Chondrocyte (in vitro differentiated cells): ENCODE results near the gene MAPK7. TPM values are rescaled to one million over a fixed set of nuclear protein-coding genes. Genes with fewer than 3 reads are reported as not detected.

Source experiments
- DNase-seq: peaks from one replicate; pipeline ENCODE4 v3.0.0; 2021; ENCODE audit warnings: mixed read lengths, low spot score
- H3K27ac Mint-ChIP-seq: one replicate; pipeline ENCODE4 v1.8.0; 2021; ENCODE audit warnings: mild to moderate bottlenecking, moderate library complexity, mixed read lengths; ENCODE audit not compliant: unreplicated experiment
- H3K27me3 Mint-ChIP-seq: 2 replicates; pipeline ENCODE4 v1.8.0; 2021; ENCODE audit warnings: low read depth, mixed read lengths
- H3K36me3 Mint-ChIP-seq: 2 replicates; pipeline ENCODE4 v1.8.0; 2021; ENCODE audit warnings: low read depth, mixed read lengths
- H3K4me1 Mint-ChIP-seq: 2 replicates; pipeline ENCODE4 v1.8.0; 2021; ENCODE audit warnings: low read depth, mild to moderate bottlenecking, mixed read lengths
- H3K4me3 Mint-ChIP-seq: one replicate; pipeline ENCODE4 v1.8.0; 2021; ENCODE audit warnings: mild to moderate bottlenecking, moderate library complexity, mixed read lengths; ENCODE audit not compliant: unreplicated experiment
- H3K9me3 Mint-ChIP-seq: 2 replicates; pipeline ENCODE4 v1.8.0; 2021; ENCODE audit warnings: low read depth, mixed read lengths
- CTCF ChIP-seq: fragments of 200-600 bp; sonication (generic); IDR thresholded peaks from 2 replicates; pipeline ENCODE4 v1.5.0; 2021; ENCODE audit warnings: antibody characterized with exemption, mild to moderate bottlenecking, moderate library complexity
- total RNA-seq: library from RNA; stranded (reverse); gene quantifications from 3 replicates; pipeline ENCODE4 v1.2.1, GENCODE V29; 2021

MAPK7 gene
- total RNA-seq, 1 donor from 2014 or later = 52.3 TPM

GRCh38 chr17:19368229-19368628, 10.1 kb upstream of the MAPK7 start:
- H3K36me3 Mint-ChIP-seq = no peaks in the 10 kb centered on the region
- H3K9me3 Mint-ChIP-seq = no peaks in the 10 kb centered on the region
- peak overlapping the region; percentile 74 for H3K27ac Mint-ChIP-seq
- no peak for DNase-seq
- peaks cover 62% of the 10 kb centered on the region for H3K4me1 Mint-ChIP-seq
- H3K27me3 Mint-ChIP-seq = no peaks in the 10 kb centered on the region
- H3K4me3 Mint-ChIP-seq = no peak overlapping the region
- TF ChIP-seq CTCF = no peak

GRCh38 chr17:19369107-19369778, 9.1 kb upstream of the MAPK7 start:
- Mint-ChIP-seq H3K27ac (no peak overlapping the region), H3K27me3 (no peaks in the 10 kb centered on the region), H3K9me3 (no peaks in the 10 kb centered on the region), H3K4me1 (peaks cover 56% of the 10 kb centered on the region), H3K36me3 (no peaks in the 10 kb centered on the region), H3K4me3 (no peak overlapping the region)
- TF ChIP-seq CTCF = no peak
- DNase-seq = peak; percentile 67

GRCh38 chr17:19369846-19370492, 8.3 kb upstream of the MAPK7 start:
- no peaks in the 10 kb centered on the region for H3K27me3 Mint-ChIP-seq
- no peaks in the 10 kb centered on the region for H3K9me3 Mint-ChIP-seq
- H3K4me3 Mint-ChIP-seq = no peak overlapping the region
- H3K4me1 Mint-ChIP-seq = peaks cover 53% of the 10 kb centered on the region
- no peaks in the 10 kb centered on the region for H3K36me3 Mint-ChIP-seq
- DNase-seq = peak; percentile 46
- TF ChIP-seq CTCF = no peak
- H3K27ac Mint-ChIP-seq = peak overlapping the region; percentile 62

- Mint-ChIP-seq H3K27me3 (no peaks in the 10 kb centered on the region), H3K4me1 (peaks cover 49% of the 10 kb centered on the region), H3K4me3 (no peak overlapping the region), H3K27ac (peak overlapping the region; percentile 62), H3K36me3 (no peaks in the 10 kb centered on the region), H3K9me3 (no peaks in the 10 kb centered on the region)
- peak; percentile 63 for DNase-seq
- no peak for TF ChIP-seq CTCF
Measured at GRCh38 chr17:19370493-19370960, 7.8 kb upstream of the MAPK7 start.

- peaks cover 46% of the 10 kb centered on the region for H3K4me1 Mint-ChIP-seq
- no peaks in the 10 kb centered on the region for H3K9me3 Mint-ChIP-seq
- no peaks in the 10 kb centered on the region for H3K36me3 Mint-ChIP-seq
- TF ChIP-seq CTCF = no peak
- peak; percentile 61 for DNase-seq
- no peak overlapping the region for H3K27ac Mint-ChIP-seq
- no peak overlapping the region for H3K4me3 Mint-ChIP-seq
- H3K27me3 Mint-ChIP-seq = no peaks in the 10 kb centered on the region
Measured at GRCh38 chr17:19371259-19372010, 6.9 kb upstream of the MAPK7 start.
